ENCODE measurements around the gene HACE1. TPM values are rescaled to one million over a fixed set of nuclear protein-coding genes. Genes with fewer than 3 reads are reported as not detected.
A peak's percentile ranks its signal among the peaks of the same experiment; 100 is the strongest.
"Not testable (repeated sequence)": the region's sequence is repeated elsewhere in the genome, so short reads cannot be mapped to it uniquely, and the experiment has no call there.

Gene HACE1
- total RNA-seq, 1 donor from 2014 or later: 14.0 TPM

DNA sequence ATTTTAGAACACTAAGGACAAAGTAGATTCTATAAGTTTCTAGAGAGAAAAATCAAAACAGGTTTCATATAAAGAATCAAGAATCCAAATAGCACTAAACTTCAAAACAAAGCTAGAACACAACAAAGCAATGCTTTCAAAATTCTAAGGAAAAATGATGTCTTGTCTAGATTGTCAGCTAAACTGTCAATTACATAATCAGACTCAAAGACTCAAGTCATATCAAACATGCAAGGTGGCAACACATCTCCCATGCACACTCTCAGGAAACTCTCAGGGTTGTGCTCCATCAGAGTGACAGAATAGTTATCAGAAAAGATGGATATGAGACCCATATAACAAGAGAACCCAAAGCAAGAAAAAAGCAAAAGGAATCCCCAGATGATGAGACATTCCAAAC is 23.9 kb downstream of the HACE1 start:
- no peak for DNase-seq (ENCODE audit: low read depth, low spot score)

DNA sequence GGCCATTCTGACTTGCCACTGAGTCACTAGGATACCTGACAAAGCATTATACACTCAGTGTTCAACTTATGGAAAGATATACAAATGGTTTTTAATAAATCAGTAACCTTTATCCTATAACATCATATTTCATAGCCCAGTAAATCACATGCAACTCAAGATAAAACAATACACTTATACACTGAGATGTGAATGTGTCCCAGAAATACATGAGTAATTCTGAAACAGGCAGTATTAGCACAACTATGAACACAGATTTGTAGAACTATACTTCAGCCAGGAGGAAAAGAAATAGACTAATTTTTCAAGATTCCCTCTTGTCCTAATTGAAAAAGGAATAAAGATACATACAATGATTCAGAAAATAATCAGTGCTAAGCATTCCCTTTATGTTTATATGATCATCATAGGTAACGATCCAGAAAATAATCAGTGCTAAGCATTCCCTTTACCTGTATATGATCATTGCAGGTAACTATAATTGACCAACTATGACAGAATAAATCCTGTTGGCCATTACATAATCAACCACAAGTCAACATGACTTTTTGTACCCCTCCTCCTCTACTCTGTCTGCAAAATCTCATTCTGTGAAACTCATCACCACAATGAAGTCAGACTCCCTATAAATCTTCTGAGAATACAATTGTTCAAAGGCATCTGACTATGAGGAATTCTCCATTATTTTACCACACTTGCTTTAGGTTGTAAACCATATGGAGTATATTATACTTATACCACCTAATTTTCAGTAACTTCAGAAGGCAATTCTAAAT is 30.3 kb downstream of the HACE1 start:
- DNase-seq (ENCODE audit: low read depth, low spot score): no peak

DNA sequence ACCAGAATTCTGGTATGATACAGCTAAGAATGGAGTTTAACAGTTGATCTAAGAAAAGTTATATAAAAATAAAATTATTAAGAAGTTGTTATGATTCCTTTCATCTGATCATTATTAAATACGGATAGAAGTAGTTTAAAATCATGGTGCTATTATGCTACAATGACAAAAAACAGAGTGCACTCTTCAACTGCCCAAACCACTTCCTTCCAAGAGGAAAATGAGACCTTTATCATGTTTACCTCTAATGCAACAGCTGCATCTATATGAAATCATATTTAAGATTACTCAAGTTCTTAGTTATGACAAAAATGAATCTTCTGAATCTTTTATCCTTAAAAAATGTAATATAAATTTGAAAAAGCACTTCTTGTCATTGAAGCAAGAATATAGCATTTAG is 31.2 kb downstream of the HACE1 start:
- no peak for DNase-seq (ENCODE audit: low read depth, low spot score)

DNA sequence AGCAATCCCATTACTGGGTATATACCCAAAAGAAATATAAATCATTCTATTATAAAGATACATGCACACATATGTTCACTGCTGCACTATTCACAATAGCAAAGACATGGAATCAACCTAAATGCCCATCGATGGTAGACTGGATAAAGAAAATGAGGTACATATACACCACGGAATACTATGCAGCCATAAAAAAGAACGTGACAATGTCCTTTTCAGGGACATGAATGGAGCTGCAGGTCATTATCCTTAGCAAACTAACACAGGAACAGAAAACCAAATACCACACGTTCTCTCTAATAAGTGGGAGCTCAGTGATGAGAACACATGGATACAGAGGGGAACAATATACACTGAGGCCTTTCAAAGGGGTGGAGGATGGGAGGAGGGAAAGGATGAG is 38.9 kb downstream of the HACE1 start:
- not testable (repeated sequence) for DNase-seq (ENCODE audit: low read depth, low spot score)

DNA sequence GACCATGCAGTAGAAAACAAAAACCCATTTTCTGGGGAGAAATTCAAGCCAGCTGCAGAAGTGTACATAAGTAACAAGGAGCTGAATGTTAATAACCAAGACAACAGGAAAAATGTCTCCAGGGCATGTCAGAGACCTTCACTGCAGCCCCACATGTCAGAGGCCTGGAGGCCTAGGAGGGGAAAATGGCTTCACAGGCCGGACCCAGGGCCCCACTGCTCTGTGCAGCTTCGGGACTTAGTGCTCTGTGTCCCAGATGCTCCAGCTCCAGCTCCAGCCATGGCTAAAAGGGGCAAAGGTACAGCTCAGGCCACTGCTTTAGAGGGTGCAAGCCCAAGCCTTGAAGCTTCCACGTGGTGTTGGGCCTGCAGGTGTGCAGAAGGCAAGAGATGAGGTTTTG is 43.6 kb downstream of the HACE1 start:
- no peak for DNase-seq (ENCODE audit: low read depth, low spot score)

DNA sequence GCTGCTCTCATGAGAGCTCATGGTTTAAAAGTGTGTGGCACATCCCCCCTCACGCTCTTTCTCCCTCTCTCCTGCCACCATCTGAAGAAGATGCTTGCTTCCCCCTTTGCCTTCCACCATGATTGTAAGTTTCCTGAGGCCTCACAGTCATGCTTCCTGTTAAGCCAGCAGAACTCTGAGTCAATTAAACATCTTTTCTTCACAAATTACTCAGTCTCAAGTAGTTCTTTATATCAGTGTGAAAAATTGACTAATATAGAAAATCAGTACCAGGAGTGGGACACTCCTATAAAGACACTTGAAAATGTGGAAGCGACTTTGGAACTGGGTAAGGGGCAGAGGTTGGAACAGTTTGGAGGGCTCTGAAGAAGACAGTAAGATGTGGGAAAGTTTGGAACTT is 45.0 kb downstream of the HACE1 start:
- DNase-seq (ENCODE audit: low read depth, low spot score): no peak

DNA sequence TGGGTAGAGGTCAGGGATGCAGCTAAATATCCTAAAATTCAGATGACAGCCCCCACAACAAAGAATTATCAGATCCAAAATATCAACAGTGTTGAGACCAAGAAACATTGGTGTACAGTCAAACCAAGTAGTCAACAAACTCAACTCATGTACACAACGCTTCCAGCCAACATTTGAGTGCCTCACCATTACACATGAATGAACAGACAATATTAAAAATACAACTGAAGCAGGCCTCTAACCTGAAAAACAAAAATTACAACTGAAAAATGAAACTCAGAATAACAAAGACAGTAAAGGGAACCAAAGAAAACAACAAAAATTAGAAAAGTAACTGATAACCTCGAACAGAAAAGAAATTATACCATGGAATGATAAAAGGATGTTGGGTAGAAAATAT is 46.2 kb downstream of the HACE1 start:
- DNase-seq (ENCODE audit: low read depth, low spot score): no peak

DNA sequence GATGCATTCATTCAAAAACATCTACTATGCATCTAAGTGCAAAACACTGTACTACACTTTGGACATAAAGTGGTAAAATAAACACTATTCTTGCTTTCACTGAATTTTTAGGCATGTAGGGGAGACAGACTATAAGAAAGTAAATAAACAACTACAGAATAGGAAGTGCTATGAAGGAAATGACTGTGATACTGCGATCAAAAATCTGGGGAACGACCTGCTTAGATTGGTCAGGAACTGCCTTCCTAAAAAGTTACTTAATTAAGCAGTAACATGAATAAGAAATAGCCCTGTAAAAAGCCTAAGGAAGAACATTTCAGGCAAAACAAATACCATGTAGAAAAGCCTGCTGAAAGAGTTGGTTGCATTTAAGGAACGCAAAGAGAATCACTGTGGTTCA is 50.6 kb downstream of the HACE1 start:
- DNase-seq (ENCODE audit: low read depth, low spot score): no peak

DNA sequence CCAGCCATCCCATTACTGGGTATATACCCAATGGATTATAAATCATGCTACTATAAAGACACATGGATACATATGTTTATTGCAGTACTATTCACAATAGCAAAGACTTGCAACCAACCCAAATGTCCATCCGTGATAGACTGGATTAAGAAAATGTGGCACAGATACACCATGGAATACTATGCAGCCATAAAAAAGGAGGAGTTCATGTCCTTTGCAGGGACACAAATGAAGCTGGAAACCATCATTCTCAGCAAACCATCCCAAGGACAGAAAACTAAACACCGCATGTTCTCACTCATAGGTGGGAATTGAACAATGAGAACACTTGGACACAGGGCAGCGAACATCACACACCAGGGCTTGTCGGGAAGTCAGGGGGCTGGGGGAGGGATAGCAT is 54.4 kb downstream of the HACE1 start:
- DNase-seq (ENCODE audit: low read depth, low spot score): not testable (repeated sequence)

DNA sequence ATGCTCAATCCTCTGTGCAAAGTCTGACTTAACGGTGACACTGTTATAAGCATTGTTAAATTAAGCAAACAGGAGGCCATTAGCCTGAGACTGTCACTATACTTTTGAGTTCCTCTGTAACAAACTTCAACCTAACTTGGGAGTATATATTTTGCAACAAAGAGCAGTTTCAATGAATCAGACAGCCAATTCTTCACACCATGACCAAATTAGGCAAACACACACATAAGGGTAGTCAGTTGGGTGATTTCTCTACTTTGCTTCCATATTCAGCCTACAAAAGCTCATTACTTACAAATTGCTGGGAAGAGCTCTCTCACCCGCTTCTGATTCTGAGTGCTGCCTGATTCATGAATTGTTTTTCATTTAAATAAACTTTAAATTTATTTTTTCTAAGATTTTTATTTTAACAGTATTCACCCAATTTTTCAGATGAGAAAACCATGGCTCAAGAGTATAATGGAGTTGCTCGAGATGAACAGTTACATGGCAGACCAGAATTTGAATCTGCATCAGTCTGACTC is 60.5 kb downstream of the HACE1 start:
- no peak for DNase-seq (ENCODE audit: low read depth, low spot score)

DNA sequence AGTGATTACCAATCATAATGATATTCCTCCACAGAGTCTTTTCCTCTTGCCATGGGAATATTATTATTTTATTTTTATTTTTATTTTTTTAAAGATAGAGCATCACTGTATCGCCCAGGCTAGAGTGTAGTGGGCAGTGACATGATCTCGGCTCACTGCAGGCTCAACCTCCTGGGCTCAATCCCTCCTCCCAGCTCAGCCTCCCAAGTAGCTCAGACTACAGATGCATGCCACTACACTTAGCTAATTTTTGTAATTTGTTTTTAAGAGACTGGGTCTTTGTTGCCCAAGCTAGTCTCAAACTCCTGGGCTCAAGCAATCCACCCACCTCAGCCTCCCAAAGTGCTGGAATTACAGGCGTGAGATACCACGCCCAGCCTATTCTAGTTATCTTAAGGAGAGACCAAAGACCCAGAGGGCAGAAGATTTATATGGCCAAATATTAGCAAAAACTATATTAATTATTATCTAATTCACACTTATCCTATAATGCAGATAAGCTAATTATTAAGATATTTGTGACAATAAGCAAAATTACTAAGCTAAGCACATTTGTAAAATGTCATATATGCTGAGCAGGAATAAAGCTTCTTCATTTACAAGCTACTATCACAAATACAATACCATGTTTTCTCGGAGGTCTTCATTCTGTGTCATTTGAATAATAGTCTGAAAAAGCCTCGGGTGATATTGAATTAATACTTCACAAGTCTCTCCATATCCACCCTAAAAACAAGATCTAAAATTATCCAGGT is 63.5 kb downstream of the HACE1 start:
- DNase-seq (ENCODE audit: low read depth, low spot score): no peak

DNA sequence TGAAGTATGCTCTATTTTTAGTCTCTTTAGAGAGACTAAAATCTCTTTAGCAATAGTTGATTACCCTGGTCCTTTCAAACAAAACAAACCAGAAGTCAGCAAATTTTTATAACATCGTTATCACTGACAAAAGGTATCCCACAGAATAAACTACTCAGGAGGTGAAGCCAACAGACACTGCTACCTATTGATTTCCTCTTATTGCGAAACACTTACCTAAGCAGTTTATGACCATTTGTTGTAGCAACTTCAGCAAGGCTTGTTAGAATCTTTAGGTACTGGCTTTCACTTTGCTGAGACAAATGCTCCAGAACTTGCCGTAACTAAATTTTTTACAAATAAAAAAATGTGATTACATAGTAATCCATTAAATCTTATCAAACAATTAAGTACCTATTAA is 64.4 kb downstream of the HACE1 start:
- DNase-seq (ENCODE audit: low read depth, low spot score): no peak

DNA sequence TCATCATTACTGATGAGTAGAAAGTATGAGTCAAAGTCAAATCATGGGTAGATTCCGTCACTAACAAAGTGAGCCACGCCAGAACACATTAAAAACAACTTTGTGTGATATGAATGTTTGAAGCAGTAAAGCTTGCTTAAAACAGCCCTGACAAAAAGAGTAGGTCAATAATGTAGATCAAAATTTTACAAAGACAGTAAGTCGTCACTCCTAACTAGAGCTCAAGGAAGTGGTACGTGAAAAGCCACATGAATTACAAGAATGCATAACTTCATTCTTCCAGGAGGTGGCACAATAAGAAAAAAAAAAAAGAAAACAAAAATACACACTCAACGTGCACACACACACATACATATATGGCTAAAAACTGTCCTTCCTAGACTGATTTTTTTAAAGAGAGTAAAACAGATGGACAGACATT is 69.9 kb downstream of the HACE1 start:
- DNase-seq (ENCODE audit: low read depth, low spot score): no peak

DNA sequence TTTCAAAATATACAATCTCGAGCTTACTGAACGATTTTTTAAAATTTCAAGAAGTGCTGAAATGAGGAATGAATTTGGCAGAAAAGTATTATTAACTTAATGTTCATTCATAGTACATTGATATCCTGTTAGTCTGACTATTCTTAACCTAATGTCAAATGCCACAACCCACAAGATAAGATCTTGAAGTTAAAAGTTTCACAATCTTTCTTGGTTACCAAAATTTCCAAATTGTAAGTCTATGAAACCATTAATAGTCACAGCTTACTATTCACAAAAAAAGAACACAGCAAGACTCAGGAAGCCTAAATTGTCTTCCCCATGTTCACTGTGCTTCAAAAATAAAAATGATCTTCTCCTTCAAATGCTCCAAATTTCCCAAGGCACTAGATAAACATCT is 71.3 kb downstream of the HACE1 start:
- no peak for DNase-seq (ENCODE audit: low read depth, low spot score)

DNA sequence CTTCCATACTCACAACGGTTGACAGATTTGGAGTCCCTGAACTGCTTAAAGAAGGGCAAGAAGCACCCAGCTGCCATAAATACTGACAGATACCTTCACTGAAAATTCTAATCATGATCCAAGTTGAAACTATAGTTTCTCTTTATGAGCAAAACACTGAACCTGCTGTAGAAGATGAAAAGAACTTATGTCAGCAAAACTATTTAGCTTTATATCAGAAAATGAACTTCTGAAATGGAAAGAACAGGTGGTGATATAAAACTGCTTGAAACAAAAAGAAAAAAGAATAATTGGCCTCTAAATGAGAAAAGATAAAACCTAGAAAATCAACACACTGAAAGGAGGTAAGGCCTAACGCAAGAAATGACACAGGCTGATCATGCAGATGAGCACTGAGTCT is 72.4 kb downstream of the HACE1 start:
- DNase-seq (ENCODE audit: low read depth, low spot score): no peak

DNA sequence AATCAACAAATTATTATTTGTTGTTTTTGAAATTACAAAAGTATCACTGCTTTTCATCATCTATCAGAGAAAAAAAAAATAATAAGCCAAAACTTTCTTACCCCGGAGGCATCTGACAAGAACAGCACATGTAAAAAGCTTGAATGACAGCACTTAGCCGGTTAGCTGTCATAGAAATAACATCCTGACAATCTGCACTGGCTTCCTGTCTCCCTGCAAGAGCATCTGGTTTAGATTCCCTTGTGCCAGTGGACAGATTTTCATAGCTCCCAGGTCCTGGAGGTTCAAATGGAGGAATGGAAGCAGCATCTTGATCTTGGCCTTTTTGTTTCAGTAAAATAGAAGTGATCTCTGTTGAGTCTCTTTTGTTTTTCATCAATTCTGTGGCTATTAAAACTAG is 74.8 kb downstream of the HACE1 start:
- DNase-seq (ENCODE audit: low read depth, low spot score): peak; percentile 19

DNA sequence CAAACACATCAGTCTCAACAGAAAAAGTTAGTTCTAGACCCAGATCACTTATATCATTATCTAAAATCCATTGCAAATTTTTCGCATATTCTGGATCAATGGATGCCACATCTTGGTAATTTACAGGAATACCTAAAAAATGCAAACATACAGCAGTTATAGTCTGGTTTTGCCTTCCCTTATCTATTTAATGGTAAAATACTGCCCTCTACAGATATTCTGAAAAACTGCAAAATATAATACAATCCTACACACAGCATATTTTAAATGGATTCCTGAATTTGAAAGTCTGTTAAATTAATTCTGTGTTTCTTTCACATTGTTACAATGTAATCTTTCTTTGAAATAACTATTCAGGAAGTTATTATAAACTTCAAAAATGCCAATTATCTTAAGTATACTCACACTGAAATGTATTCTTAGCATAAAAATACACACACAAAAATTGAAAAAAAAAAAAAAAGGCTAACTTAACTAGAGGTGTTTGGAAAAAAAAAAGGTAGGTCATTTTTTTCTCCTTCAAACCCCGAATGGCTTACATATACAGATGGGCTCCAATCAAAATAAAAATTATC is 88.4 kb downstream of the HACE1 start:
- DNase-seq (ENCODE audit: low read depth, low spot score): no peak

DNA sequence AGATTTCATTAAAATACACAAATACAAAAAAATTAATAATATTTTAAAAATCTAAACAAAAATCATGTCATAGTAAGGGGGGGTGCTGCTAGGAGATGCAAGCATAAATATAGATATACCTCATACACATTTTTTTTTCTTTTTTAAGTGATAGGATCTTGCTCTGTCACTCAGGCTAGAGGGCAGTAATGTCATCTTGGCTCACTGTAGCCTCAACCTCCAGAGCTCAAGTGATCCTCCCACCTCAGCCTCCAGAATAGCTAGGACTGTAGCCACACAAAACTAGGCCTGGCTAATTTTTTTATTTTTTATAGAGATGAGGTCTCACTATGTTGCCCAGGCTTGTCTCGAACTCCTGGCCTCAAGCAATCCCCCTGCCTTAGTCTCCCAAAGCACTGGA is 90.8 kb downstream of the HACE1 start:
- DNase-seq (ENCODE audit: low read depth, low spot score): no peak

DNA sequence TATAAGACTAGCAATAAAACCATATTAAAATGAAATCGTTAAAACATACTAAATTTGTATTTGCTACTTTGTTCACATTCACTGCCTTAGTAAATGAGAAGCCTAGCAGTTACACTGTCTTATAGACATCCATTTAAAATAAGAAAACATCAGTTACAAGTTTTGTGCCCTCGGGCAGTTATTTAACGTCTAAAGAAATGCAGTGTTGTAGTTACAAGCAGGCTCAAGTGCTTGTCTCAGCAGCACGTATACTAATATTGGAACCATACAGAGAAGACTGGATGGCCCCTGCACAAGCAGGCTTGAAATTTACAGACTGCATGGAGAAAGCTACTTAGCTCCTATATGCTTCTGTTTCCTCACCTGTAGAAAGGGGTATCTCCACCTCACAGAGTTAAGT is 93.1 kb downstream of the HACE1 start:
- DNase-seq (ENCODE audit: low read depth, low spot score): no peak

DNA sequence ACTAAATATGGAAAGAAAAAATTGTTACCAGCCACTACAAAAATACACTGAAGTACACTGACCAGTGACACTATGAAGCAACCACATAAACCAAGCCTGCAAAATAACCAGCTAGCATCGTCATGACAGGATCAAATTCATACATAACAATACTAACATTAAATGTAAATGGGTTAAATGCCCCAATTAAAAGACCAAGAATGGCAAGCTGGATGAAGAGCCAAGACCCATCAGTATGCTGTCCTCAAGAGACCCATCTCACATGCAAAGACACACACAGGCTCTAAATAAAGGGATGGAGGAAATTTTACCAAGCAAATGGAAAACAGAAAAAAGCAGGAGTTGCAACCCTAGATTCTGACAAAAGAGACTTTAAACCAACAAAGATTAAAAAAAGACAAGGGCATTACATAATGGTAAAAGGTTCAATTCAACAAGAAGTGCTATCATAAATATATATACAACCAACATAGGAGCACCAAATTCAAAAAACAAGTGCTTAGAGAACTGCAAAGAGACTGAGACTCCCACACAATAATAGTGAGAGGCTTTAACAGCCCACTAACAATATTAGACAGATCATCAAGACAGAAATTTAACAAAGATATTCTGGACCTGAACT is 104.8 kb downstream of the HACE1 start:
- no peak for DNase-seq (ENCODE audit: low read depth, low spot score)

DNA sequence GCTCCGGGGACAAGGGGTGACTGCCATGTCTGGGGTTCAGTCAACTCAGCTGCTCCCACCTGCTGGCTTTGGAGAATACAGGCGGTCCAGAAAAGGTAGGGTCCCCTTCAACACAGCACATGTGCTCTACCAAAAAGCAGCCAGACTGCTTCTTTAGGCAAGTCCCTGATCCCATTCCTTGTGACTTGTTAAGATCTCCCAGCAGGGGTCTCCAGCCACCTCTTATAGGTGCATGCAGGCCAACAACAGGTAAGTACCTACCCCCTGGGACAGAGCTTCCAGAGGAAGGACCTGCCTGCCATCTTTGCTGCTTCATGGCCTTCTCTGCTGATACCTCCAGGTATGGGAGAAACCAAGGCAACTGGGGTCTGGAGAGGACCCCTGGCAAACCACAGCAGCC is 106.5 kb downstream of the HACE1 start:
- no peak for DNase-seq (ENCODE audit: low read depth, low spot score)

DNA sequence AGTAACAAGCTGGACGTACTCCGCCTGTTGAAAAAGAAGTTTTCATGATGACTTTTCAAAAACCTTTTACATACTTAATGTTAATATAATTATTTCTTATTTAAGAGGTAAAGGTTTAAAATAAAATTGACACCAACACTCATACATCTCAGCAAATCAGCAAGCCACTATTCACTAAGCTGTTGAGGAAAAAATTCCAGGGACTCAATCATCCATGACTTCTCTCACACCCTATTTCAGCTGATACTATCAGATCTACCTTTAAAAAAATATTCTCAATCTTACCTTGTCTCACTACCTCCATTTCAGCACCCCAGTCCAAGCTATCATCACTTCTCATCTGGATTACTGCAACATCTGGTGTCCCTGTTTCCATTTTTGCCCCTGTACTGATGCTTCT is 109.3 kb downstream of the HACE1 start:
- no peak for DNase-seq (ENCODE audit: low read depth, low spot score)
